ENCODE measurements around the gene FRYL.
"Not testable (repeated sequence)": the region's sequence is repeated elsewhere in the genome, so short reads cannot be mapped to it uniquely, and the experiment has no call there.

FRYL gene

GRCh38 chr4:48694824-48695223, 85.3 kb downstream of the FRYL start:
- DNase-seq = no peak

GRCh38 chr4:48693856-48694574, 86.1 kb downstream of the FRYL start:
- no peak for DNase-seq

- peak; percentile 23 for DNase-seq
Observed at GRCh38 chr4:48692897-48693296, 87.2 kb downstream of the FRYL start.

DNA sequence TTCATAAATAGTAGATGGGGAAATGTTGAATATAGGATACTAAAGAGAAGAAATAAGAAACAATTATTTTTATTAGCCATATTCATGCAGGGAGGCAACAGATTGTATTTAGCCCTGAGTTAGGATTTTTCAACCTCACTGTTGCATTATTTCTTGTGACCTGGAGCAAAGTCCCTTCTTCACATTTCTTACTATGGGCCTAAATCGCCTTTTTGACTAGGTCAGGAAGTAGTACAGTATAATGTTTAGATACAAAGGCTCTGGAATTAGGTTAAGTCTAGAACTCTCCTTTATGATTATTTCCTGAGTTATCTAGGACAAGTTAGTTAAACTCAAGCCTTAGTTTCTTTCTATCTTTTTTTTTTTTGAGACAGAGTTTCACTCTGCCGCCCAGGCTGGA, 88.0 kb downstream of the FRYL start:
- DNase-seq = no peak

- DNase-seq = no peak
Observed at GRCh38 chr4:48688953-48689352, 91.1 kb downstream of the FRYL start.

DNA sequence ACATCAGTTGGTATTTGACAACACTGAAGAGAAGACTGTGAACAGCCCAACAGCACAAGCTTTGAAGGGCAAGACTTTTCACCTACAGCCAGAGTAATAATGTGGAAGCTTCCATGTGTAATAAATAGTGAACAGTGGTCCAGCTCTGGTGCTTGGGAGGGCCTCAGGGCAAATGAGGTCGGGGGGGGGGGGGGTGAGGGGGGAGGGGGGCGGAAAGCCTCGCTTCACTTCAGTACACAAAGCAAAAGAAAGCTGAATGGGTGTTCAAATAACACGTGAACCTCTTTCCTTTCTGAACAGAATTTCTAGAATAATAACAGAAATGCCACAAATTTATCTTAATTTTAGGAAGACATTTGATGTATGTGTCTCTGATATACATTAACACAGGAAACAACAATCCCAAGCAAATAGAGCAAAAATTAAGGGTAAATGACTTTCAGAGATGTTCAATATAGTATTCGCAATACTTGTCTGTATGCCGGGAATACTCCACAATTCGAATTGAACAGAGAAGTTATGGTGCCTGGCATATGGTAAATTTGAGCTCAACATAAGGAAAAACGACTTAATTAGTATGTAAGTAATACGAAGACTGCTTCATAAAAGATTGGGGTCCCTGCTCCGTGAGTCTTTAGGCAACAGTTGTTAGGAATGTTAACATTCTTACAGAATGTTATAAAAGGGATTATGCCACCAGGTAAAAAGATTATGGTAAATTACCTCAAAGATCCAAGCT, 92.6 kb downstream of the FRYL start:
- DNase-seq = no peak

DNA sequence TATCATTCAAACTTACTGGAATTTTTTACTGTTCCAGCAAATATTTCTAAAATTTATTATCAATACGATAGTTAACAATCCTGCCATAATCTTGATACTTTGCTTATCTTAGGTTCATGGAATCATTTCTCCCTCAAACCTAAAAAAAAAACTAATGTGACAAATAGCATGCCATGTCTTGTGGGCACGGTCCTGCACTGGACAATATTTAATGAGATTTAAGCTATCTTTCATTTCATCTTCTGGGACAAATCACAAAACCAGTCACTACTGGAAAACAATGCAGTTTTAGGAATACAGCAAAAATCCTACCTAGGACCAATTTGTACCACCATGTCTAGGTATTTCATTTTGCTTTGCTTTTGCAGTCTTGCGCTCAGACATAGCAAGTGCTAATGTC, 93.7 kb downstream of the FRYL start:
- no peak for DNase-seq

DNA sequence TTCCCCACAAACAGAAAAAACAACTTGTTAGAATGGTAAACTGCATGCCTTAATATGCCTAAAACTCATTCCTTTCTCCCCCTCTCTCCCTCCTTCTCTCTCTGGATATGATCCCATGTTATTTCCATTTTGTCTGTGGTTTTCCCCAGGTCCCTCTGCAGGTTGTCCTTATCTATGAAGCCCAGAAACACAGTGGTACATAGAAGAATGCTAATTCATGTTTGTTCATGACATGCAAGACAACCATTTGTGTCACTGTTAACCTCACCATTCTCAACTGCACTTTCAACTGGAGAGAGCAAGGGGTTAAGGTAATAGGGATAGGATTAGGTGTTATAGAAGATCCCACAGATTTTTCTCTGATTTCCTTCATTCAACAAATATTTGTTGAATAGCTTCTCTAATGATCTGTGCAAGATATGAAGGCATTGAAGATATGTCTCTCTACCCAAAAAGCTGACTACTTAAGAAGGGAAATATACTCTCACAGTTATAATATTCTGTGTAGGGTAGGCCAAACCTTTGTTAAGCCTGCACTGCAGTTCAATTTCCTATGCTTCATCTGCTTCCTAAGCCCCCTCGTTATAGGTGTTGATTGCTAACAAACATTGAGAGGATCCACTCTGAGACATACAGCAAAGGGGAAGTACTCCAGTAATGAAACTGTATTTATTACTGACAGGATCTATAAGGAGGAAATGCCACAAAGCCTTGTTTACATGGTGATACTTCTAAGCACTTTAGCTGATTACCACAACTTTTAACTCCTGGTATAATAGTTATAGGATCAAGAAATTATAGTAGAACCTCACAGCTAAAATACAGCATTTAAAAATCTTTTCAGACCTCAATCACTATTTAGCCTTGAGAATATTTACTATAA, 96.1 kb downstream of the FRYL start:
- no peak for DNase-seq

- DNase-seq = not testable (repeated sequence)
Observed at GRCh38 chr4:48682870-48683269, 97.2 kb downstream of the FRYL start.

DNA sequence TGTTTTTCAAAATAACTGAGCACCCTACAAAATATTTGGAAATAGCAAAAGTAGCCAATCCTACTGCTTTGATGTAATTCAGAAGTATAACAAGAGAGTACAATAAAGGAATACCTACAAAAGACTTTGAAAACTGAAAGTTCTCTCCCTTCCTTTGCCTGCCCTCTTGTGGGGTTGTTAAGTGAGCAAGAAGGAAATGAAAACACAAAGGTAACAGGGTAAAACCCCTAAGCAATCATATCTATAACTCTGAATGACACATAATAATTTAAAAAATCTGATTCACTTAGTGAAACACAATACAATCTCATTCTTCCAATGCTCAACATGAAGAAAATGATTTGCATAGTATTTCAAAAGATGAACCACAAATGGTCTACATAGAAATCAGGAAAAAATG, 98.2 kb downstream of the FRYL start:
- DNase-seq = peak; percentile 35

GRCh38 chr4:48680848-48681568, 99.1 kb downstream of the FRYL start:
- DNase-seq = no peak

DNA sequence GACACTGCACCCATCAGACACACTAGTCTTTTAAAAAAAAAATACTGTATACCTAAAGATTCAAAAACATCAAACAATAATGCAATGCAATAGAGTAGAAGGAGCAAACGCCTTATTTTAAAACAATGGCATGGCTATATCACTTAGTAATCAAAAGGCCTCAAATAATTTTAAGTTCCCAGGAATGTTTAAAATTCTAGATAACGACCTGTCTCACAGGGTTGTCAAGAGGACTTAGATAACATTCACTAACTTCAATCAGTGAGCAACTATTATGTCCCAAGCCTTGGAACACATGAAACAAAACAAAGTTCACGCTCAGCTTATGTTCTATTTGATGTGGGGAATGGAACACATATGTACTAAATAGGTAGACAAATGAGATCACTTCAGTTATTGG, 106.5 kb downstream of the FRYL start:
- no peak for DNase-seq

DNA sequence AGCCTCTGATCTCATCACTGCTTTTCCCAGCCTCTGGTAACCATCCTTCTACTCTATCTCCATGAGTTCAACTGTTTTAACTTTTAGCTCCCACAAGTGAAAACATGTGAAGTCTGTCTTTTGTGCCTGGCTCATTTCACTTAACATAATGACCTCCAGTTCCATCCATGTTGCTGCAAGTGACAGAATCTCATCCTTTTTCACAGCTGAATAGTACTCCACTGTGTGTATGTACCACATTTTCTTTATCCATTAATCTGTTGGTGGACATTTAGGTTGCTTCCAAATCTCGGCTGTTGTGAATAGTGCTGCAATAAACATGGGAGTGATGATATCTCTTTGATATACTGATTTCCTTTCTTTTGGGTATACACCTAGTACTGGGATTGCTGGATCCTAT, 109.5 kb downstream of the FRYL start:
- no peak for DNase-seq

DNA sequence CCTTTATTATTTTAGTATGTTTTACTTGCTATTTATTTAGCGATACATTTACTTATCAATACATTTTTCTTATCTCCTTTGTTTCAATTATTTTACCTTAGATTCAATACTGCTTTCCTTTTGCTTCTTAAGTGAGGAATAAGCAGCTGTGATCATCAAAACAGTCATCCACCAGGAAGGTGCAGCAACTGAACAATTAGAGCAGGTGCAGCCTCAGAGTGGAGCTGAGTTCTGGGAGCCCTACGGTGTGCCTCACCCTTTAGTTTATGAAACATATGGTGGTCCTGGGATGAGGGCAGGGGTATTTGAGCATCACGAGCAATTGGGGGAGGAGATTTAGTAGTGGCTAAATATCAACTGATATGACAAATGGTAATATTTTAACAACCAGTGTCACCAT, 111.0 kb downstream of the FRYL start:
- DNase-seq = no peak

DNA sequence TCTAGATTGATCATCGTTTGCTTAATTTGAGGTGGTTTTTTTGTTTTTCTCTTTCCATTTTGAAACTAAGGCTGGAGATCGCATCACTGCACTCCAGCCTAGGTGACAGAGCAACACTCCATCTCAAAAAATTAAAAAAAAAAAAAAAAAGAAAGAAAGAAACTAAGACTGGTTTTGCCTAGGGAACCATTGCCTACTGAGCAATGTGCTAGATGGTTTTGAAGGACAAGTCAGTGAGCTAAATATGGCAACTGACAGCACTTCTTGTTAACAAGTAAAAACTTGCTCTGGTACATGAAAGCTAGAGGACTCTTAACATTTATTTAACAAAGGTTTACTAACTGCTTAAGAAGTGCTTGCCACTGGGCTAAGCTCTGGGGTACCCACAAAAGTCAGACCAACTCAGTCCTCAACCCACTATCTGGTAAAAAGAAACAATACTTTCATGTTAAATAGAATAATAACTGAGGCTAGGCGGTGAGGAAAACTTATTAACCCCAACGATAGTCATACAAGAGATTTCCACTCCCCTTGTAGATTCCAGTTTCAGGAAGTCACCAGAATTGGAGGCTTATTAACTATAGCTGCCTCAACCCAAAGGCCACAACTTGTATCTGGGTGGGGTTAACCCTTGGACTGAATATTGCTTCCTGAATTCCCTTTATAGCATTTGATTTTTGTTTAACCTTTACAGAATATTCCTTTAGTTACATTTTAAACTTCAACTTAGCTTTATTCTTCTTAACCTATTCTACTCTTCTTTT, 111.6 kb downstream of the FRYL start:
- DNase-seq = no peak

DNA sequence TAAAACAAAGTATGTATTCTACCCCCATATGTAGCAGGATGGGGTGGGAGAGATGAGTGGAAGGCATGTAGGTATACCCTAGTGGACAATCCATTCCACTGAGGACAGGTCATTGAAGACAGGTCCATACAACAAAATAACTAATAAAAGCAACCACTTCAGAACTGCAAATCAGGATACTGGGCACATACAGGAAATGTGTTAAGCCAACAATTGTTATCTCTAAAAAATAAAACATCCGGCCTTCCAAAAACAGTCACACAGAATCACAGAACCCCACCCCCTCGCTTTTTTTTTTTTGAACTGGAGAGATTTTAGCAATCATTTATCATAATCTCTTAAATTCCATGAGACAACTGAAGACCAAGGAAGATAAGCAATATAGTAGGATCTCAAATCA, 112.9 kb downstream of the FRYL start:
- DNase-seq = no peak

GRCh38 chr4:48665555-48666186, 114.4 kb downstream of the FRYL start:
- no peak for DNase-seq

DNA sequence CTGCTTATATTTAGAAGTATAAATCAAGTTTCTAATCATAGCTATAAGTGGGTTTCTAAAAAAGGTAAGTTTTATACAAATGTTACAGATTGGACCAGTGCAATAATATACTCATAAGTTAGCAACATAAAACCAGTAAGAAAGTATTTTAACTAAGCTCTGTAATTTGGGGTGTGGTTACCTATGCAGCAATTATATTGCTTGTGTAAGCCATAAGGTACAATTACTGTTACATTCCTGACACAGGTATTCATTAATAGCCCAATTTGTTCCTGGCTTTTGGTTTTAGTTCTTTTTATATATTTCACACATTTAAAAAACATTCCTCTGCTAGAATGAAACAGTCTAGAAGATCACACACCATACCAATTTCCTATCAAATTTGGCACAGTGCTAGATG, 115.1 kb downstream of the FRYL start:
- no peak for DNase-seq

- DNase-seq = no peak
Observed at GRCh38 chr4:48661391-48661790, 118.7 kb downstream of the FRYL start.

DNA sequence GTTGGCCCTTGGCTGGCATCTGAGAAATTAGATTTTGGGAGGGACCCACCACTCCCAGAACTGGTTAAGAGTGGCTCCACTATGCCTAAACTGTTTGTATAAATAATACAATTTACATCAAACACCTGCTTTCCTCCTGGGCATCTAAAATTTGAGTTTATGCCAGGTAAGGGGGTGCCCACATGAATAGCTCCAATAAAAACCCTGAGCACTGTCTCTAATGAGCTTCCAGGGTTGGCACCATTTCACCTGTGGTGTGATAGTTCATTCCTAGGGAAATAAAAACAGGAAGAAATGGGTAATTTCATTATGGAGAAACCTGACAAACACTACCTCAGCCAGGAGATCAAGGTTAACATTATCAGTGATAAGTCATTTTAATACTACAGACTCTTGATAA, 119.7 kb downstream of the FRYL start:
- no peak for DNase-seq

GRCh38 chr4:48654015-48654664, 125.9 kb downstream of the FRYL start:
- peak; percentile 45 for DNase-seq

Data from fibroblast of skin of abdomen (primary cell).